Activated naive CD8-positive, alpha-beta T cell treated with anti-CD3 and anti-CD28 coated beads, Interleukin-2, amount 50 U/mL, for 16 hours (primary cell): Measurements from ENCODE around the gene PACC1.
"Not testable (repeated sequence)": the region's sequence is repeated elsewhere in the genome, so short reads cannot be mapped to it uniquely, and the experiment has no call there.

Source experiments
- DNase-seq: peaks from one replicate; pipeline ENCODE4 v3.0.0-alpha.2; 2020; ENCODE audit warnings: low read depth, low spot score

The PACC1 gene

GRCh38 chr1:212329105-212329504 is 85.6 kb downstream of the PACC1 start:
- DNase-seq, result no peak

GRCh38 chr1:212328248-212328647 is 86.4 kb downstream of the PACC1 start:
- no peak for DNase-seq

GRCh38 chr1:212326541-212326940 is 88.1 kb downstream of the PACC1 start:
- DNase-seq, result no peak

- DNase-seq, result no peak
Measured at GRCh38 chr1:212323066-212323465, 91.6 kb downstream of the PACC1 start.

GRCh38 chr1:212321031-212321430 is 93.7 kb downstream of the PACC1 start:
- not testable (repeated sequence) for DNase-seq

DNA sequence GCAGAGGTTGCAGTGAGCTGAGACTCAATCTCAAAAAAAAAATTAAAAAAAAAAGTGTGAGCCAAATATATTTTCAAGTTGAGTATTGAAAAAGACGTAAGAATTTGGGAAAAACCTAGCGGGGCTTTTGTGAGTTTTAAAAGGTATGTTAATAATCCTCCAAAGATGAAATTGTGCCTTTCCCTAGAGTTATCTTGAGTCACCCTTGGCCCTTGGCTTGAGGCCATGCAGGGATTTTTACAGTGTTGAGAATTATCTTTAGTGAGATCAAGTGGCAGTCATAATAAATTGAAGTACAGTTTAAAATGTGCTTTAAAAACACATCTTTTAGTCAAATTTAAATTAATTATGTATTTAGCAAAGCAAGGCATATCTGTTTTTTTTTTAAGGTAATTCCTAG is 96.8 kb downstream of the PACC1 start:
- no peak for DNase-seq

DNA sequence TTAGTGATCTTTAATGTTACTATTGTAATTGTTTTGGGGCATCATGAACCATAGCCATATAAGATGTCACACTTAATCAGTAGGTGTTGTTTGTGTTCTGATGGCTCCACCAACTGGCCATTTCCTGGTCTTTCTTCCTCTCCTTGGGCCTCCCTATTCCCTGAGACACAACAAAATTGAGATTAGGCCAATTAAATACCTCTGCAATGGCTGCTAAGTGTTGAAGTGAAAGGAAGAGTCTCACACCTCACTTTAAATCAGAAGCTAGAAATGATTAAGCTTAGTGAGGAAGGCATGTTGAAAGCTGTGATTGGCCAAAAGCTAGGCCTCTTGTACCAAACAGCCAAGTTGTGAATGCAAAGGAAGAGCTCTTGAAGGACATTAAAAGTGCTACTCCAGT is 98.8 kb downstream of the PACC1 start:
- no peak for DNase-seq

DNA sequence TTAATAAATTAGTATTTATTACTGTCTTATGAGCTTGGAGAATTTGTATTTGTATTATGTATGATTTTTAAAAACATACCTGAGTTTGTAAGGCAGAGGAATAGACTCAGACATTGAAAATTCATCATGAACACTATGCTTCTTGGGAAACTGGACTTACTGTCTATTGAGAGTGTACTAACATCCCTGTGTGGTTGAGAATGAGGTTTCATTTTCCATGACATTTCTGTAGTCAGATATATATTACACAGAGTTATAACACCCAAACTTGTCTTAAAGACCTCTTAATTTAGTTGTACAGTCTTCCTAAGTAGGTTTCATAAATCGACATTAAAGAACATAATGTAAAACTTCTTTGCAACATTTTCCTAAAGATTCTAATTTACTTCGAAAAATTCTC is 99.5 kb downstream of the PACC1 start:
- DNase-seq, result no peak
